Glomerular visceral epithelial cell (primary cell): Measurements from ENCODE around the gene LRP1-AS.
A peak's percentile ranks its signal among the peaks of the same experiment; 100 is the strongest.

Experiments used
- DNase-seq: peaks from one replicate; pipeline ENCODE4 v3.0.0-alpha.2; 2016; ENCODE audit errors: extremely low spot score

The LRP1-AS gene

DNA sequence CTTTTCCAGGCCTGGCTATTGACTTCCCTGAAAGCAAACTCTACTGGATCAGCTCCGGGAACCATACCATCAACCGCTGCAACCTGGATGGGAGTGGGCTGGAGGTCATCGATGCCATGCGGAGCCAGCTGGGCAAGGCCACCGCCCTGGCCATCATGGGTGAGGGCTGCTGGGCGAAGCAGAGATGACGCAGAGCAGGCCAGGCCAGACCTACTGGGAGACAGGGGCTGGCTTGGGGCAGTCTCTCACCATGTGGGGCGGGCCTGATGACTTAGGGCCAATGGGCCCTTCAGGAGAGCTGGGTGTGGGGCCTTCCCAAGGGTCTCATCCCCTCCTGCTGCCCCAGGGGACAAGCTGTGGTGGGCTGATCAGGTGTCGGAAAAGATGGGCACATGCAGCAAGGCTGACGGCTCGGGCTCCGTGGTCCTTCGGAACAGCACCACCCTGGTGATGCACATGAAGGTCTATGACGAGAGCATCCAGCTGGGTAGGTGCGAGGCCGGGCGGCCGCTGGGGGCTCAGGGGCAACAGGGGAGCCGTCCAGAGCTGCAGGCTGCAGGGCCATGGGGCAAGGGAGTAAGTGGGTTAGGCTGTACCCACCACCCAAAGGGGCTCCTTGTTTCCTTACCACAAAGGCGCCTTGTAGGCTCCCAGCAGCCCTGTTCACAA is 33.0 kb upstream of the LRP1-AS start:
- no peak for DNase-seq

DNA sequence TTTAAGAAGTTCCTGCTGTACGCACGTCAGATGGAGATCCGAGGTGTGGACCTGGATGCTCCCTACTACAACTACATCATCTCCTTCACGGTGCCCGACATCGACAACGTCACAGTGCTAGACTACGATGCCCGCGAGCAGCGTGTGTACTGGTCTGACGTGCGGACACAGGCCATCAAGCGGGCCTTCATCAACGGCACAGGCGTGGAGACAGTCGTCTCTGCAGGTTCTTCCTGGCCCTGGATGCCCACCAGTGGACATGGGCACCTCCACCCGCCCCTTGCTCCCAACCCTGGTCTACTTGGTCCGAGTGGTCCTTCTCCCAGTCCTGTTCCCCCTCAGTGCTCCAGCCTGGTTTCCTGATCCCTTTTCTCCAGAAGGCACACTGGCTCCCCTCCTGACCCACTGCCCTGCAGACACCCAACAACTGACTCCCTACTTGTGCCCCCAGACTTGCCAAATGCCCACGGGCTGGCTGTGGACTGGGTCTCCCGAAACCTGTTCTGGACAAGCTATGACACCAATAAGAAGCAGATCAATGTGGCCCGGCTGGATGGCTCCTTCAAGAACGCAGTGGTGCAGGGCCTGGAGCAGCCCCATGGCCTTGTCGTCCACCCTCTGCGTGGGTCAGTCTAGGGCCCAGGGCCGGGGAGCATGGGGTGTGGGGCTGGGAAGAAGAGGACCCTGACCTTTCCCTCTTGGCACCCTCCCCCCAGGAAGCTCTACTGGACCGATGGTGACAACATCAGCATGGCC is 32.1 kb upstream of the LRP1-AS start:
- no peak for DNase-seq

DNA sequence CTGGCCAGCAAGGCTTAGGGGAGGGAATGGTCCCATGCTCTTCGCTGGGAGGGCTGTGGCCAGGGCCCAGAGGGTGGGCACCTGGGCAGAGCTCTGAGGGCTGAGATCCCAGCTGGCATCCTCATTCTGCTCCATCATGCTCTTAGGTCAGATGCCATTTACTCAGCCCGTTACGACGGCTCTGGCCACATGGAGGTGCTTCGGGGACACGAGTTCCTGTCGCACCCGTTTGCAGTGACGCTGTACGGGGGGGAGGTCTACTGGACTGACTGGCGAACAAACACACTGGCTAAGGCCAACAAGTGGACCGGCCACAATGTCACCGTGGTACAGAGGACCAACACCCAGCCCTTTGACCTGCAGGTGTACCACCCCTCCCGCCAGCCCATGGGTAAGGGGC is 30.8 kb upstream of the LRP1-AS start:
- DNase-seq, result no peak

DNA sequence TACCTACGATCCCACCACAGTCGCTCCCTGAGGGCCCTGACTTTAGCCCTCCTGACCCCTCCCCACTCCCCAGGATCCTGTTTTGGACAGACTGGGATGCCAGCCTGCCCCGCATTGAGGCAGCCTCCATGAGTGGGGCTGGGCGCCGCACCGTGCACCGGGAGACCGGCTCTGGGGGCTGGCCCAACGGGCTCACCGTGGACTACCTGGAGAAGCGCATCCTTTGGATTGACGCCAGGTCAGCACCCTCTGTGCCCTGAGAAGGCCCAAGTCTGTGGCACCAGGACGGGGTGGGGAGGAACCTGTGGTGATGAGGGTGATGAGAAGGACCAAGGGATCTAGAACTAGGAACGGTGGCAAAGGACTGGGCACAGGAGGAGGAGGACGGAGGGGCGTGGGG is 29.9 kb upstream of the LRP1-AS start:
- DNase-seq, result no peak

DNA sequence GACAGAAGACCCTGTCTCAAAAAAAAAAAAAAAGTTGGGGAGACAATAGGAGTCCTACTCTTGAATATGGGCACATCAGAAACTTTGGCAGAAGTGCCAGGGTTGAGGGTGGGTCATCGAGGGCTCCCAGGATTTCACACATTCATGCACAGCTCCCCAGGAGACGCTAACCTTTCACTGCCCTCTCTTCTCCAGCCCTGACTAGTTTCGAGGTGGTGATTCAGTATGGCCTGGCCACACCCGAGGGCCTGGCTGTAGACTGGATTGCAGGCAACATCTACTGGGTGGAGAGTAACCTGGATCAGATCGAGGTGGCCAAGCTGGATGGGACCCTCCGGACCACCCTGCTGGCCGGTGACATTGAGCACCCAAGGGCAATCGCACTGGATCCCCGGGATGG is 29.4 kb upstream of the LRP1-AS start:
- no peak for DNase-seq

DNA sequence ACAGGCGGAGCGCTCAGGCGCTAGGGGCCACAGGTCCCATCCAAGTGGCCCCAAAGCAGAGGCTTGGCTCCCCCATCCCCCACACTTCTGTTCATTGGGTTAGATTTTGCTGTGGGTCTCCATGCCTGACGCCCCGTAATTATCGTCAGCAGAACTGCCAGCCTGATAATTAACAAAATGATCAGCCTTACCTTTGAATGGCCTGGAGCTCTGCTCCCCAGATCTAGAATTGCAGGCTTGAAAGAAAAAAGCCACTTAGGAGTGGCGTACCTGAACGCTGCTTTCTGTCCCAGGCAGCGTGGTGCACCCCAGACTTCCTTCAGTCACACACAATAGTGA is 28.7 kb upstream of the LRP1-AS start:
- DNase-seq, result no peak

DNA sequence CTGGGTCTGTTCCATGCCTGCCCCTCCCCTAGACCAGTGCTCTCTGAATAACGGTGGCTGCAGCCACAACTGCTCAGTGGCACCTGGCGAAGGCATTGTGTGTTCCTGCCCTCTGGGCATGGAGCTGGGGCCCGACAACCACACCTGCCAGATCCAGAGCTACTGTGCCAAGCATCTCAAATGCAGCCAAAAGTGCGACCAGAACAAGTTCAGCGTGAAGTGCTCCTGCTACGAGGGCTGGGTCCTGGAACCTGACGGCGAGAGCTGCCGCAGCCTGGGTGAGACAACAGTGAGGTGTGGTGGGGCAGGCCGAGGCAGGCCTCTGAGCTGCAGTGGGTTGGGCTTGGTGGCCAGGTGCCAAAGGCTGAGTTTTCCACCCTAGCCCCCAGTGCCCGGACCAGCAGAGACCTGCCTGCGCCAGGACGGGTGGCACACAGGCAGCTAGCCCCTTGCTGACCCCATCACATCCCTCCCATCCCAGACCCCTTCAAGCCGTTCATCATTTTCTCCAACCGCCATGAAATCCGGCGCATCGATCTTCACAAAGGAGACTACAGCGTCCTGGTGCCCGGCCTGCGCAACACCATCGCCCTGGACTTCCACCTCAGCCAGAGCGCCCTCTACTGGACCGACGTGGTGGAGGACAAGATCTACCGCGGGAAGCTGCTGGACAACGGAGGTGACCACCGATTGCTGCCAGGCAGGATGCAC is 28.2 kb upstream of the LRP1-AS start:
- peak; percentile 24 for DNase-seq

DNA sequence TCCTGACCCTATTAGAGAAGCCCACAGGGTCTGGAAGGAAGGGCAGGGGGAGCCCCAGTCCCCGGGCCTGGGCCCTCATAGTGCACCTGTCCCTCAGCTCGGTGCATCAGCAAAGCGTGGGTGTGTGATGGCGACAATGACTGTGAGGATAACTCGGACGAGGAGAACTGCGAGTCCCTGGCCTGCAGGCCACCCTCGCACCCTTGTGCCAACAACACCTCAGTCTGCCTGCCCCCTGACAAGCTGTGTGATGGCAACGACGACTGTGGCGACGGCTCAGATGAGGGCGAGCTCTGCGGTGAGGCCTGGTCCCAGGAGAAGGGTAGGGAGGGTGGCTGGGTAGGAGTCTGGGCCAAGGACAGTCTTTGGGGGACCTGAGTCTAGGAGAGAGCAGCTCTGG is 26.3 kb upstream of the LRP1-AS start:
- DNase-seq, result no peak

DNA sequence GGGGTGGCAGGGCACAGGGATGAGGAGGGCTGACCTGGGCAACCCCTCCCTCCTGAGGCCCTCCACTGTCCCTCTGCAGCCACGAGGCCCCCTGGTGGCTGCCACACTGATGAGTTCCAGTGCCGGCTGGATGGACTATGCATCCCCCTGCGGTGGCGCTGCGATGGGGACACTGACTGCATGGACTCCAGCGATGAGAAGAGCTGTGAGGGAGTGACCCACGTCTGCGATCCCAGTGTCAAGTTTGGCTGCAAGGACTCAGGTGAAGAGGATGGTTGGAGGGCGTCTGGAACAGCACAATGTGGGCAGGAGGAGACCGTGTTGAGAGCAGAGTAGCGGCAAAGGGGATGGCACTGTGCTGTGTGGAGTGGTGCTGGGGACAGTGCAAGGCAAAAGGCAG is 25.7 kb upstream of the LRP1-AS start:
- DNase-seq, result no peak

DNA sequence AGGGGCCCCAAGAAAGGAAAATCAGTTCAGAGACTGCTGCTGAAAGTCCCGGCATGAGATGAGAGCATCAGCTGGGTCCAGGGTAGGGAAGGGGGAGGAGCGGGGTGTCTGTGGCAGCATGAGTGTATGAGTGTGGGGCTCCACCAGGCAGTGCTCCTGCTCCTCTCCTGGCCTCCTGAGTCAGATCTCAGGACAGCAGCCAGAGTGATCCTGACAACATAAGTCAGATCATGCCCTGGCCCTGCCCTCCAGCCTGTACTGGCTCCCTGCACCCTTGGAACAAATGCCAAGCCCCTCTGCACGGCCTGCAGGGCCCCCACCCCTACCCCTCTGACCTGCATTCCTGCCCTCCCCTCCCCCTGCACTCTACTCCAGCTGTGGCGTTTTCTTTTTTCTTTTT is 24.2 kb upstream of the LRP1-AS start:
- DNase-seq, result no peak

DNA sequence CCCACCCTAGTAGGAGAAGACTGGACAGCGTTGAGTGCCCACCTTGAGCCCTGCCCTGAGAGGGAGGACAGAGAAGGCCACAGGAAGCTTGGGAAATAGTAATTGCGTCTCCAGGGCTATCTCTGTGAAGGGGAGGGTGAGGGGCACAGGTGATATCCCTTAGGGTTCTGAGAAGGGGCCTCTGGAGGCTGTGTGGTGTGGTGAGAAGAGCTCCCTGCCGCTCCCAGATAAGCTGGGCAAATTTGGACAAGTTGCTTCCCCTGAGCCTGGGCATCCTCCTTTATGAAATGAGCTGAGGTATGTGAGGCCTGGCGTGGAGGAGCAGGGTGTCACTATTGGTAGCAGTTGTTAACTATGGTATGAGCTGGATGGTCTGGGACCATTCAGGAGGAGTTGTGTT is 23.5 kb upstream of the LRP1-AS start:
- no peak for DNase-seq

DNA sequence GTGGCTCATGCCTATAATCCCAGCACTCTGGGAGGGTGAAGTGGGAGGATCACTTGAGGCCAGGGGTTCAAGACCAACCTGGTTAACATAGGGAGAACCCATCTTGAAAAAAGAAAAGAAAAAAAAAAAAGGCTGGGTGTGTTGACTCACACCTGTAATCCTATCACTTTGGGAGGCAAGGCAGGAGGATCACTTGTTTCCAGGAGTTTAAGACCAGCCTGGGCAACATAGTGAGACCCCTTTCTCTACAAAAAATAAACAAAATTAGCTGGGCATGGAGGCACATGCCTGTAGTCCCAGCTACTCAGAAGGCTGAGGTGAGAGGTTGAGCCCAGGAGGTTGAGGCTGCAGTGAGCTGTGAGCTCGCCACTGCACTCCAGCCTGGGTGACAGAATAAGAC is 23.0 kb upstream of the LRP1-AS start:
- no peak for DNase-seq

DNA sequence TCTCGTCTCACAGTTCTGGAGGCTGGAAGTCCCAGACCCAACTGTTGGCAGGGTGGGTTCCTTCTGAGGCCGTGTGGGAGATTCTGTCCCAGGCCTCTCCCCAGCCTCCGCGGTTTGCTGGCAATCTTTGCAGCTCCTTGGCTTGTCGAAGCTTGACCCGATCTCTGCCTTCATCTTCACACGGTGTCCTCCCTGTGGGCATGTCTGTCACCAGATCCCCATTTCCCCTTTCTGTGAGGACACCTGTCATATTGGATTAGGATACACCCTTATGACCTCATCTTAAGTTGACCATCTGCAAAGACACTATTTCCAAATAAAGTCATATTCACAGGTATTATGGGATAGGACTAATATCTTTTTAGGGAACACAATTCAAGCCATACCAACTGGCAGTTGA is 22.6 kb upstream of the LRP1-AS start:
- DNase-seq, result no peak

DNA sequence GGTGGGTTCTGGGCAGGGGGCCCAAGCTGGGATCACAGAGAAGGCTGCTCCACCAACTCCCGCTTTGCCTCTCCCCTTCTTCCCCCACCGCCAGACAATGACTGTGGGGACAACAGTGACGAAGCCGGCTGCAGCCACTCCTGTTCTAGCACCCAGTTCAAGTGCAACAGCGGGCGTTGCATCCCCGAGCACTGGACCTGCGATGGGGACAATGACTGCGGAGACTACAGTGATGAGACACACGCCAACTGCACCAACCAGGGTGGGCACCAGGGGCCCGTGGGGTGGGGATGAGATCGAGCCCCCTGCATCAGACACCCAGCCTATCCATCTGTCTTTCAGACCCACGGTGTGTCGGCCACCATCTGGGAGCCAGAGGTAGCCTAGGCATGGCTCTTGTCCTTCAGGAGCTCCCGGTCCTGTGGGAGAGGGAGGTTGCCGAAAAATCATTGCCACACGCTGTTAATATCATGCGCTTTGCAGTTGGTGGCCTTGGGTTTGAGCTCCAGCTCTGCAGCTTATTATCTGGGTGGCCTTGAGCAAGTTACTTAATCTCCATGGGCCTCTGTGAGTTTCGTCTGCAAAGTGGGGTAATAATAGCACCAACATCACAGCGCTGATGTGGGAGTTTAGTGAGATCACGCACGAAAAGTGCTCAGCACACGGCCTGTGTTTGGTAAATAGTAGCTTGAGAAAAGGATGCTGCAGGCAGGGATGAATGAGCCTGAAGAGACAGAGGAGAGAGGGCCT is 21.8 kb upstream of the LRP1-AS start:
- DNase-seq, result no peak

DNA sequence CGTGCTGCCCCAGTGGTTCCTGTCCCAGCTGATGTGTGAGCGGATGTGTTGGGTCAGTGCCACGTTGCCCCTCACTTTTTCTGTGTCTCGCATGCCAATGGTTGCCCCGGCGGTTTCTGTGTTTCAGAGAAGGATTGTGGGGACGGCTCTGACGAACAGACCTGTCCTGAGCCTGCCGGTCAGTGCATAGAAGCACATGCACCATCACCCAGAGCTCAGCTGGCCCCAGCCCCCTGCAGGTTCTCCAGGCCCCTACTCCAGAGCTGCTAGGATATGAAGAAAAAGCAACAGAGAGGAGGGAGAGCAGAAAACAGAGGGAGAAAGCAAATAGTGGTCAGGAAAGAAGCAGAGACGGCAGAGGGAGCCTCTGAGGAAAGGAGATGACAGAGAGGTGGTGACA is 20.6 kb upstream of the LRP1-AS start:
- DNase-seq, result no peak

DNA sequence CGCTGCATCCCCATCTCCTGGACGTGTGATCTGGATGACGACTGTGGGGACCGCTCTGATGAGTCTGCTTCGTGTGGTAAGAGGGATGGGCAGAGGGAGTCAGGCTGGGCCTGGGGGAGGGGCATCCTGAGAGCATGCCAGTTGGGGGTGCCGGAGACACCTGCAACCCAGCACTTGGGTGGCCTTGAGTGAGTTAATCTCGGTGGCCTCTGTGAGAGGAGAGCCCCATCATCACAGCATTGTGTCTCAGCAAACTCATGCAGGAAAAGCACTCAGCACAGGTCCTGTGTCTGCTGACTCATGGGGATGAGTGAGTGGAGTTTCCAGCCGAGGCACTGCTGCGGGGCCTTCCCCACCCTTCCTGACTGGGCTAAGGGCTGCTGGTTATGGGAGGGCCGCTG is 19.6 kb upstream of the LRP1-AS start:
- peak; percentile 80 for DNase-seq

DNA sequence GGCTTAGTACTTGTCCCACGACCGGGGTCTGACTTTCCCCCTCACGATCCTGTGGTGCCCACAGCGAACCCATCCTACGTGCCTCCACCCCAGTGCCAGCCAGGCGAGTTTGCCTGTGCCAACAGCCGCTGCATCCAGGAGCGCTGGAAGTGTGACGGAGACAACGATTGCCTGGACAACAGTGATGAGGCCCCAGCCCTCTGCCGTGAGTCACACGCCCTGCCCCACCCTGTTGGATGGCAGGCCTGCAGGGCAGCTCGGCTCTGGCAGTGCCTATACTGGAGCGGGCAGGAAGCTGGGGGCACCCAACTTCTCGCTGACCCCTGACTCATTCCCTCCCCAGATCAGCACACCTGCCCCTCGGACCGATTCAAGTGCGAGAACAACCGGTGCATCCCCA is 18.3 kb upstream of the LRP1-AS start:
- DNase-seq, result no peak

DNA sequence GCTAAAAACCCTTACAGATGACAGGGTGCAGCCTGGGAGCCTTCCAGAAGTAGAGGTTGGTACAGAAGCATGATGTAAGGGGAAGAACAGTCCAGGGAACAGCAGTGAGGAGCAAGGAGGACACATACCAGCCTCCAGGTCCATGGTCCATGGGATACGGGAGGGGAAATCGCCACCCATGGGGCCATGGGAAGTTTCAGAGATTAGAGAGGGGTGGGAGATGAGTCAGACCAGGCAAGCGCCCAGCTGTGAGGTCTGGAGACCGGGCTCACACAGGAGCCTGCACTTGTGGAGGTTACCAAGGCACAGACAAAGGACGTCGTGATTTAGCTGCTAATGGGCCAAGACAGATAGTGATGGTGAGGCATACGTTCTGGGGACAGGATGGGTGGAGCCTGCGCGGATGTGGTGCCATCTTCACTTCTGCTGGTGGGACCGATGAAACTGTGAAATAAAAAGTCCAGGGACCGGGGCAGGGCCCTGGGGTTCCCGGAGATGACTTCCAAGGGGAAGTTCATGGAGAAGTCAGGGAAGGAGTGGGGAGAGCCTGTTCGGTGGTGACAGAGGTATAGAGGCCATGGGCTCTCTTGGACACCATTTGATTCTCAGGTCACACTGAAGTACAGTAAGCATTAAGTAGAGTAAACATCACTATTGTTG is 17.7 kb upstream of the LRP1-AS start:
- no peak for DNase-seq

DNA sequence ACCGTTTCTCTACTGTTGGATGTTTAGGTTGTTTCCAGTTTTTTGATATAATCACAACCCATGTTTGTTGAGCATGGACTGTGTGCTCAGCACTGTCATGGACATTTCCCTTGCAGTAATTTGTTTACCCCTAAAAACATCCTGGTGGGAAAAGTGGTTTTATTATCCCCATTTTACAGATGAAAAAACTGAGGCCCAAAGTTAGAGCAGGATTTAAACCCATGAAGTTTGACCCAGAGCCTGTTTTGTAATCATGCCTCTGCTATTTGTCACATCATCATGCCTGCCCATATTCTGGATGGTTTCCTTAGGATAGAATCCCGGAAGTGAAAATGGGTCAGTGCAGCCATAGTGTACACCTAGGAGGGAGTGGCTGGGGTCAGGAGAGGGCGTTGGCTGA is 17.0 kb upstream of the LRP1-AS start:
- DNase-seq, result no peak

DNA sequence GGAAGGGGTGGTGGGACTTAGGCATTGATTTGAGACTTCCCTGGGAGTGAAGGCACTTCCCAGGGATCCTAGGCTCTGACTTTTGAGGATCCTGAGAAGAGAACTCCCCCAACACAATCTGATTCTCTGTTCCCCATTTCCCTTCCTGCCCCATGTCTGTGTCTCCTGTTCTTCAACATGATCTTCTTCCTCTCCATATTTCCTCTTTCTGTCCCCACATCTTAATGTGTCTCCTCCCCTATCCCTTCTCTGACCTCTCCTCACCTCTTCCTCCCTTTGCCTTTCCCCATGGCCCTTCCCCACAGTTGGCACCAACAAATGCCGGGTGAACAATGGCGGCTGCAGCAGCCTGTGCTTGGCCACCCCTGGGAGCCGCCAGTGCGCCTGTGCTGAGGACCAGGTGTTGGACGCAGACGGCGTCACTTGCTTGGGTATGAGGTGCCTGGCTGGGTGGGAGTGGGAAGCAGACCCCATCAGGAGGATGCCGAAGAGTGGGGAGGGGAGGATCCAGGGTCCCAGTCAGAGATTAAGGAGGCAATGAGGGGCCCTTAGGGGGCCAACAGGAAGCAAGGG is 15.2 kb upstream of the LRP1-AS start:
- DNase-seq, result no peak

DNA sequence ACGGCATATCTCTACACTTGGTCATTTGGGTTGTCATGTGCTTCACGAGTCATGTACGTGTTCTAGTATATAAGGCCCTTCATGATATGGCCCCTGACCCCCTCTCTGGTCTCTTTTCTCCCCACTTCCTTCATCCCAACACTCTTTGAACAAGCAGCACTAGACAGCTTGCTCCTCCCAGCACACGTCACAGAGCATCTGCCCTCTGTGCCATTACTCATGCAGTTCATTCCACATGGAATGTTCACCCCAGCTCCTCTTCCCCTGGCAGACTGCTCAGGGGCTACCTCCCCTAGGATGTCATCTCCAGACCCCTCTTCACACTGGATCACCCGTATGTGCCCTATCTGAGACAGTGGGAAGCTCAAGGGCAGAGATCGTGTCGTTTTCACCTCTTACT is 14.1 kb upstream of the LRP1-AS start:
- DNase-seq, result no peak

DNA sequence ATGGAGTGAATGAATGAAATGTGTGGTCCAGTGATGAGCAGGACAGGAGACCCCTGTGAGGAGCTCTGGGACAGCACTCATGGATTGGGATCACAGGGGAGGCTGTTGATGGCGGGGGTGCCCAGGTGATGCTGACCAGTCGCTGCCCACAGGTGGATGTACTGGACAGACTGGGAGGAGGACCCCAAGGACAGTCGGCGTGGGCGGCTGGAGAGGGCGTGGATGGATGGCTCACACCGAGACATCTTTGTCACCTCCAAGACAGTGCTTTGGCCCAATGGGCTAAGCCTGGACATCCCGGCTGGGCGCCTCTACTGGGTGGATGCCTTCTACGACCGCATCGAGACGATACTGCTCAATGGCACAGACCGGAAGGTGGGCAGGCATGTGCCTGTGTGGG is 13.3 kb upstream of the LRP1-AS start:
- DNase-seq, result no peak
